Sigmoid colon (tissue), 4 donors: ENCODE data around the gene FGD5.
A peak's percentile ranks its signal among the peaks of the same experiment; 100 is the strongest.

Experiments used
- CTCF ChIP-seq, 4 experiments: fragments of 450-650 bp in 3 of 4; fragments of 200-600 bp in 1 of 4; IDR thresholded peaks; one replicate each; pipeline ENCODE4 v1.5.1; 2016 to 2019; ENCODE audit warnings: antibody characterized with exemption in 4 of 4, mild to moderate bottlenecking in 3 of 4, moderate library complexity in 2 of 4
- POLR2A ChIP-seq, 2 donors: fragments of 450-650 bp; IDR thresholded peaks; one replicate each; pipeline ENCODE4 v1.6.1; 2016; ENCODE audit warnings: antibody characterized with exemption in 2 of 2, mild to moderate bottlenecking in 2 of 2, moderate library complexity in 2 of 2
- POLR2AphosphoS5 ChIP-seq, 4 donors: sonication (generic); formaldehyde crosslinking; IDR thresholded peaks; one replicate each; pipeline ENCODE4 v1.6.1; 2017; ENCODE audit warnings: antibody characterized with exemption in 4 of 4

- TF ChIP-seq POLR2A (IDR thresholded peaks at IDR 0.05) (no peak), CTCF (IDR thresholded peaks at IDR 0.05) (peak in 2 of 4 experiments; percentile 65 to 72), POLR2AphosphoS5 (IDR thresholded peaks at IDR 0.05) (no peak)
Observed at GRCh38 chr3:14925729-14926591, 107.2 kb downstream of the FGD5 start.
